ENCODE measurements around the gene NAT9.

Gene NAT9

GRCh38 chr17:74818291-74818938 is 42.3 kb upstream of the NAT9 start:
- Histone ChIP-seq H3K4me2 (ENCODE audit: low read length) (no peak overlapping the region), H3K9me2 (ENCODE audit: low read depth, low read length) (no peaks in the 10 kb centered on the region), H3K9ac (ENCODE audit: low read length) (no peak overlapping the region), H3K36me3 (ENCODE audit: insufficient read depth, low read length) (0 out of 2 replicates have a peak, but pooled peaks cover 3% of the 10 kb centered on the region), H3K4me1 (ENCODE audit: insufficient read depth, low read length, severe bottlenecking) (no peaks in the 10 kb centered on the region), H3K27me3 (ENCODE audit: insufficient read depth, low read length) (no peaks in the 10 kb centered on the region), H3F3A (ENCODE audit: insufficient read depth, low read length) (no peaks in the 10 kb centered on the region), H2AFZ (ENCODE audit: low read length) (no peak overlapping the region), H3K4me3 (ENCODE audit: low read depth, low read length, poor library complexity, severe bottlenecking) (no peak overlapping the region), H3K9me3 (ENCODE audit: low read length) (no peaks in the 10 kb centered on the region), H3K27ac (ENCODE audit: low read depth, low read length, poor library complexity, severe bottlenecking) (no peak overlapping the region), H3K79me2 (ENCODE audit: insufficient read depth, low read length) (no peaks in the 10 kb centered on the region), H4K20me1 (ENCODE audit: insufficient read depth, low read length) (no peaks in the 10 kb centered on the region)
- no peak for TF ChIP-seq EZH2 (IDR thresholded peaks at IDR 0.05; ENCODE audit: borderline replicate concordance, low read length)
- no peak for TF ChIP-seq CTCF (IDR thresholded peaks at IDR 0.05; ENCODE audit: low read length)

- no peaks in the 10 kb centered on the region for H3K79me2 ChIP-seq (ENCODE audit: insufficient read depth, low read length)
- H3K27me3 ChIP-seq (ENCODE audit: insufficient read depth, low read length), result no peaks in the 10 kb centered on the region
- H3K4me3 ChIP-seq (ENCODE audit: low read depth, low read length, poor library complexity, severe bottlenecking), result no peak overlapping the region
- H3K9me2 ChIP-seq (ENCODE audit: low read depth, low read length), result no peaks in the 10 kb centered on the region
- no peaks in the 10 kb centered on the region for H3K9me3 ChIP-seq (ENCODE audit: low read length)
- H3K4me2 ChIP-seq (ENCODE audit: low read length), result no peak overlapping the region
- no peaks in the 10 kb centered on the region for H3K4me1 ChIP-seq (ENCODE audit: insufficient read depth, low read length, severe bottlenecking)
- no peaks in the 10 kb centered on the region for H4K20me1 ChIP-seq (ENCODE audit: insufficient read depth, low read length)
- H3K9ac ChIP-seq (ENCODE audit: low read length), result no peak overlapping the region
- H3K36me3 ChIP-seq (ENCODE audit: insufficient read depth, low read length), result 0 out of 2 replicates have a peak, but pooled peaks cover 3% of the 10 kb centered on the region
- TF ChIP-seq EZH2 (IDR thresholded peaks at IDR 0.05; ENCODE audit: borderline replicate concordance, low read length) (no peak), CTCF (IDR thresholded peaks at IDR 0.05; ENCODE audit: low read length) (no peak)
- no peaks in the 10 kb centered on the region for H3F3A ChIP-seq (ENCODE audit: insufficient read depth, low read length)
- H2AFZ ChIP-seq (ENCODE audit: low read length), result no peak overlapping the region
- H3K27ac ChIP-seq (ENCODE audit: low read depth, low read length, poor library complexity, severe bottlenecking), result no peak overlapping the region
These were observed 40.9 kb upstream of the NAT9 start for GRCh38 chr17:74816905-74817620.

- no peaks in the 10 kb centered on the region for H3K9me3 ChIP-seq (ENCODE audit: low read length)
- no peak overlapping the region for H2AFZ ChIP-seq (ENCODE audit: low read length)
These were observed 39.6 kb upstream of the NAT9 start for GRCh38 chr17:74815550-74816370.

More at GRCh38 chr17:74815550-74816370, 39.6 kb upstream of the NAT9 start:
- no peaks in the 10 kb centered on the region for H4K20me1 ChIP-seq (ENCODE audit: insufficient read depth, low read length)
- H3K36me3 ChIP-seq (ENCODE audit: insufficient read depth, low read length), result 0 out of 2 replicates have a peak, but pooled peaks cover 3% of the 10 kb centered on the region
- H3F3A ChIP-seq (ENCODE audit: insufficient read depth, low read length), result no peaks in the 10 kb centered on the region
- no peak overlapping the region for H3K4me2 ChIP-seq (ENCODE audit: low read length)
- H3K9me2 ChIP-seq (ENCODE audit: low read depth, low read length), result no peaks in the 10 kb centered on the region
- TF ChIP-seq EZH2 (IDR thresholded peaks at IDR 0.05; ENCODE audit: borderline replicate concordance, low read length) (no peak), CTCF (IDR thresholded peaks at IDR 0.05; ENCODE audit: low read length) (peak; percentile 42; the same call in 1 of the 2 replicates)
- H3K4me1 ChIP-seq (ENCODE audit: insufficient read depth, low read length, severe bottlenecking), result no peaks in the 10 kb centered on the region
- no peaks in the 10 kb centered on the region for H3K79me2 ChIP-seq (ENCODE audit: insufficient read depth, low read length)
- no peak overlapping the region for H3K27ac ChIP-seq (ENCODE audit: low read depth, low read length, poor library complexity, severe bottlenecking)
- H3K4me3 ChIP-seq (ENCODE audit: low read depth, low read length, poor library complexity, severe bottlenecking), result no peak overlapping the region
- H3K9ac ChIP-seq (ENCODE audit: low read length), result no peak overlapping the region
- H3K27me3 ChIP-seq (ENCODE audit: insufficient read depth, low read length), result no peaks in the 10 kb centered on the region

All from OCI-LY1 (cell line).